GM23338 (cell line): Measurements from ENCODE around the gene FGFR2.

ENCODE experiments used
- CREB1 ChIP-seq: fragments of 250-450 bp; sonication (Bioruptor Pico); IDR thresholded peaks from 2 replicates; pipeline ENCODE4 v1.5.0; 2020; ENCODE audit warnings: low read depth, mild to moderate bottlenecking, moderate library complexity
- EZH2 ChIP-seq: fragments of 200-600 bp; sonication (generic); IDR thresholded peaks from one replicate; pipeline ENCODE4 v1.8.0; 2017; ENCODE audit warnings: antibody characterized with exemption, mild to moderate bottlenecking, low read depth; ENCODE audit not compliant: unreplicated experiment
- EZH2phosphoT487 ChIP-seq: fragments of 200-600 bp; sonication (generic); IDR thresholded peaks from one replicate; pipeline ENCODE4 v1.8.1; 2018; ENCODE audit warnings: antibody characterized with exemption; ENCODE audit not compliant: unreplicated experiment
- JUNB ChIP-seq: IDR thresholded peaks from one replicate; pipeline ENCODE4 v1.6.1; 2016; ENCODE audit warnings: antibody characterized with exemption; ENCODE audit not compliant: unreplicated experiment
- NANOG ChIP-seq: IDR thresholded peaks from 2 replicates; pipeline ENCODE4 v1.6.1; 2016; ENCODE audit warnings: antibody characterized with exemption, borderline replicate concordance
- POLR2AphosphoS5 ChIP-seq: IDR thresholded peaks from 2 replicates; pipeline ENCODE4 v1.6.1; 2016; ENCODE audit warnings: antibody characterized with exemption, low read depth
- STAT1 ChIP-seq: IDR thresholded peaks from one replicate; pipeline ENCODE4 v1.6.1; 2016; ENCODE audit warnings: antibody characterized with exemption; ENCODE audit not compliant: unreplicated experiment
- ZNF114 ChIP-seq: fragments of 250-450 bp; sonication (Bioruptor Pico); IDR thresholded peaks from 2 replicates; pipeline ENCODE4 v1.5.0; 2020; ENCODE audit warnings: mild to moderate bottlenecking, moderate library complexity
- ZNF331 ChIP-seq: fragments of 250-450 bp; sonication (Bioruptor Pico); IDR thresholded peaks from 2 replicates; pipeline ENCODE4 v1.5.0; 2020; ENCODE audit warnings: low read depth, mild to moderate bottlenecking, moderate library complexity
- TF ChIP-seq, protein P1 (sequence below), 2 experiments: fragments of 200-600 bp in 1 of 2; sonication (generic) in 1 of 2; conservative IDR thresholded peaks; 2 replicates each; pipeline versions ENCODE4 v1.5.1 to v1.6.1; 2016 to 2017; ENCODE audit warnings: antibody characterized with exemption in 2 of 2, low read depth in 2 of 2, mild to moderate bottlenecking in 2 of 2, moderate library complexity in 1 of 2
- TF ChIP-seq, protein P2 (sequence below): IDR thresholded peaks from 2 replicates; pipeline ENCODE4 v1.6.1; 2016; ENCODE audit warnings: antibody characterized with exemption
- TF ChIP-seq, protein P3 (sequence below): IDR thresholded peaks from one replicate; pipeline ENCODE4 v1.6.1; 2018; ENCODE audit warnings: antibody characterized with exemption; ENCODE audit not compliant: unreplicated experiment
- TF ChIP-seq, protein P4 (sequence below): fragments of 250-450 bp; sonication (Bioruptor Pico); IDR thresholded peaks from 2 replicates; pipeline ENCODE4 v1.5.0; 2020; ENCODE audit warnings: mild to moderate bottlenecking, moderate library complexity

DNA sequence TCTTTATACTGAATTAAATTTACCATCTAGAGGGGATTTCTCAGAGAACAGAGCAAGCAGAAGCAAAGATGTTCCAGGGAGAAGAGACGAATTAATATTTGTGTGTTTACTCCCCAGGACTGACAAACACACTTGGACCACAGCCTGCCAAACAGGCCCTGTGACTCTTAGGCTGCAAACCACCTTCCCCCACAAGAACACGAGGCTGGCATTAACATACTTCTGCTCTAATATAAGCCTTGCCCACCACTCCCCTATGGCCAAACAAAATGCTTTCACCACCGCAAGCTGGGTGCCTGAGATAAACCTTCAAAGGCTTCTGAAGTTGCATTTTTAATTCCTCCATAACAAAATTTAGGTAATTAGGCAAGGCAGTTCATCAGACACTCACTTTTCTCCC is 88.4 kb downstream of the FGFR2 start:
- TF ChIP-seq, protein P1, sequence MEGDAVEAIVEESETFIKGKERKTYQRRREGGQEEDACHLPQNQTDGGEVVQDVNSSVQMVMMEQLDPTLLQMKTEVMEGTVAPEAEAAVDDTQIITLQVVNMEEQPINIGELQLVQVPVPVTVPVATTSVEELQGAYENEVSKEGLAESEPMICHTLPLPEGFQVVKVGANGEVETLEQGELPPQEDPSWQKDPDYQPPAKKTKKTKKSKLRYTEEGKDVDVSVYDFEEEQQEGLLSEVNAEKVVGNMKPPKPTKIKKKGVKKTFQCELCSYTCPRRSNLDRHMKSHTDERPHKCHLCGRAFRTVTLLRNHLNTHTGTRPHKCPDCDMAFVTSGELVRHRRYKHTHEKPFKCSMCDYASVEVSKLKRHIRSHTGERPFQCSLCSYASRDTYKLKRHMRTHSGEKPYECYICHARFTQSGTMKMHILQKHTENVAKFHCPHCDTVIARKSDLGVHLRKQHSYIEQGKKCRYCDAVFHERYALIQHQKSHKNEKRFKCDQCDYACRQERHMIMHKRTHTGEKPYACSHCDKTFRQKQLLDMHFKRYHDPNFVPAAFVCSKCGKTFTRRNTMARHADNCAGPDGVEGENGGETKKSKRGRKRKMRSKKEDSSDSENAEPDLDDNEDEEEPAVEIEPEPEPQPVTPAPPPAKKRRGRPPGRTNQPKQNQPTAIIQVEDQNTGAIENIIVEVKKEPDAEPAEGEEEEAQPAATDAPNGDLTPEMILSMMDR (conservative IDR thresholded peaks at IDR 0.05; ENCODE audit: low read depth in 2 of 2) = no peak
- TF ChIP-seq EZH2 = no peak
- TF ChIP-seq, protein P2, sequence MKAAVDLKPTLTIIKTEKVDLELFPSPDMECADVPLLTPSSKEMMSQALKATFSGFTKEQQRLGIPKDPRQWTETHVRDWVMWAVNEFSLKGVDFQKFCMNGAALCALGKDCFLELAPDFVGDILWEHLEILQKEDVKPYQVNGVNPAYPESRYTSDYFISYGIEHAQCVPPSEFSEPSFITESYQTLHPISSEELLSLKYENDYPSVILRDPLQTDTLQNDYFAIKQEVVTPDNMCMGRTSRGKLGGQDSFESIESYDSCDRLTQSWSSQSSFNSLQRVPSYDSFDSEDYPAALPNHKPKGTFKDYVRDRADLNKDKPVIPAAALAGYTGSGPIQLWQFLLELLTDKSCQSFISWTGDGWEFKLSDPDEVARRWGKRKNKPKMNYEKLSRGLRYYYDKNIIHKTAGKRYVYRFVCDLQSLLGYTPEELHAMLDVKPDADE = no peak
- no peak for TF ChIP-seq POLR2AphosphoS5
- TF ChIP-seq EZH2phosphoT487 = no peak
- no peak for TF ChIP-seq CREB1 (CRISPR knock-in tag)
- TF ChIP-seq, protein P3, sequence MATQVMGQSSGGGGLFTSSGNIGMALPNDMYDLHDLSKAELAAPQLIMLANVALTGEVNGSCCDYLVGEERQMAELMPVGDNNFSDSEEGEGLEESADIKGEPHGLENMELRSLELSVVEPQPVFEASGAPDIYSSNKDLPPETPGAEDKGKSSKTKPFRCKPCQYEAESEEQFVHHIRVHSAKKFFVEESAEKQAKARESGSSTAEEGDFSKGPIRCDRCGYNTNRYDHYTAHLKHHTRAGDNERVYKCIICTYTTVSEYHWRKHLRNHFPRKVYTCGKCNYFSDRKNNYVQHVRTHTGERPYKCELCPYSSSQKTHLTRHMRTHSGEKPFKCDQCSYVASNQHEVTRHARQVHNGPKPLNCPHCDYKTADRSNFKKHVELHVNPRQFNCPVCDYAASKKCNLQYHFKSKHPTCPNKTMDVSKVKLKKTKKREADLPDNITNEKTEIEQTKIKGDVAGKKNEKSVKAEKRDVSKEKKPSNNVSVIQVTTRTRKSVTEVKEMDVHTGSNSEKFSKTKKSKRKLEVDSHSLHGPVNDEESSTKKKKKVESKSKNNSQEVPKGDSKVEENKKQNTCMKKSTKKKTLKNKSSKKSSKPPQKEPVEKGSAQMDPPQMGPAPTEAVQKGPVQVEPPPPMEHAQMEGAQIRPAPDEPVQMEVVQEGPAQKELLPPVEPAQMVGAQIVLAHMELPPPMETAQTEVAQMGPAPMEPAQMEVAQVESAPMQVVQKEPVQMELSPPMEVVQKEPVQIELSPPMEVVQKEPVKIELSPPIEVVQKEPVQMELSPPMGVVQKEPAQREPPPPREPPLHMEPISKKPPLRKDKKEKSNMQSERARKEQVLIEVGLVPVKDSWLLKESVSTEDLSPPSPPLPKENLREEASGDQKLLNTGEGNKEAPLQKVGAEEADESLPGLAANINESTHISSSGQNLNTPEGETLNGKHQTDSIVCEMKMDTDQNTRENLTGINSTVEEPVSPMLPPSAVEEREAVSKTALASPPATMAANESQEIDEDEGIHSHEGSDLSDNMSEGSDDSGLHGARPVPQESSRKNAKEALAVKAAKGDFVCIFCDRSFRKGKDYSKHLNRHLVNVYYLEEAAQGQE = no peak
- TF ChIP-seq STAT1 = no peak
- no peak for TF ChIP-seq NANOG
- TF ChIP-seq JUNB = no peak
- no peak for TF ChIP-seq ZNF331 (CRISPR knock-in tag)
- TF ChIP-seq ZNF114 = no peak
- TF ChIP-seq, protein P4, sequence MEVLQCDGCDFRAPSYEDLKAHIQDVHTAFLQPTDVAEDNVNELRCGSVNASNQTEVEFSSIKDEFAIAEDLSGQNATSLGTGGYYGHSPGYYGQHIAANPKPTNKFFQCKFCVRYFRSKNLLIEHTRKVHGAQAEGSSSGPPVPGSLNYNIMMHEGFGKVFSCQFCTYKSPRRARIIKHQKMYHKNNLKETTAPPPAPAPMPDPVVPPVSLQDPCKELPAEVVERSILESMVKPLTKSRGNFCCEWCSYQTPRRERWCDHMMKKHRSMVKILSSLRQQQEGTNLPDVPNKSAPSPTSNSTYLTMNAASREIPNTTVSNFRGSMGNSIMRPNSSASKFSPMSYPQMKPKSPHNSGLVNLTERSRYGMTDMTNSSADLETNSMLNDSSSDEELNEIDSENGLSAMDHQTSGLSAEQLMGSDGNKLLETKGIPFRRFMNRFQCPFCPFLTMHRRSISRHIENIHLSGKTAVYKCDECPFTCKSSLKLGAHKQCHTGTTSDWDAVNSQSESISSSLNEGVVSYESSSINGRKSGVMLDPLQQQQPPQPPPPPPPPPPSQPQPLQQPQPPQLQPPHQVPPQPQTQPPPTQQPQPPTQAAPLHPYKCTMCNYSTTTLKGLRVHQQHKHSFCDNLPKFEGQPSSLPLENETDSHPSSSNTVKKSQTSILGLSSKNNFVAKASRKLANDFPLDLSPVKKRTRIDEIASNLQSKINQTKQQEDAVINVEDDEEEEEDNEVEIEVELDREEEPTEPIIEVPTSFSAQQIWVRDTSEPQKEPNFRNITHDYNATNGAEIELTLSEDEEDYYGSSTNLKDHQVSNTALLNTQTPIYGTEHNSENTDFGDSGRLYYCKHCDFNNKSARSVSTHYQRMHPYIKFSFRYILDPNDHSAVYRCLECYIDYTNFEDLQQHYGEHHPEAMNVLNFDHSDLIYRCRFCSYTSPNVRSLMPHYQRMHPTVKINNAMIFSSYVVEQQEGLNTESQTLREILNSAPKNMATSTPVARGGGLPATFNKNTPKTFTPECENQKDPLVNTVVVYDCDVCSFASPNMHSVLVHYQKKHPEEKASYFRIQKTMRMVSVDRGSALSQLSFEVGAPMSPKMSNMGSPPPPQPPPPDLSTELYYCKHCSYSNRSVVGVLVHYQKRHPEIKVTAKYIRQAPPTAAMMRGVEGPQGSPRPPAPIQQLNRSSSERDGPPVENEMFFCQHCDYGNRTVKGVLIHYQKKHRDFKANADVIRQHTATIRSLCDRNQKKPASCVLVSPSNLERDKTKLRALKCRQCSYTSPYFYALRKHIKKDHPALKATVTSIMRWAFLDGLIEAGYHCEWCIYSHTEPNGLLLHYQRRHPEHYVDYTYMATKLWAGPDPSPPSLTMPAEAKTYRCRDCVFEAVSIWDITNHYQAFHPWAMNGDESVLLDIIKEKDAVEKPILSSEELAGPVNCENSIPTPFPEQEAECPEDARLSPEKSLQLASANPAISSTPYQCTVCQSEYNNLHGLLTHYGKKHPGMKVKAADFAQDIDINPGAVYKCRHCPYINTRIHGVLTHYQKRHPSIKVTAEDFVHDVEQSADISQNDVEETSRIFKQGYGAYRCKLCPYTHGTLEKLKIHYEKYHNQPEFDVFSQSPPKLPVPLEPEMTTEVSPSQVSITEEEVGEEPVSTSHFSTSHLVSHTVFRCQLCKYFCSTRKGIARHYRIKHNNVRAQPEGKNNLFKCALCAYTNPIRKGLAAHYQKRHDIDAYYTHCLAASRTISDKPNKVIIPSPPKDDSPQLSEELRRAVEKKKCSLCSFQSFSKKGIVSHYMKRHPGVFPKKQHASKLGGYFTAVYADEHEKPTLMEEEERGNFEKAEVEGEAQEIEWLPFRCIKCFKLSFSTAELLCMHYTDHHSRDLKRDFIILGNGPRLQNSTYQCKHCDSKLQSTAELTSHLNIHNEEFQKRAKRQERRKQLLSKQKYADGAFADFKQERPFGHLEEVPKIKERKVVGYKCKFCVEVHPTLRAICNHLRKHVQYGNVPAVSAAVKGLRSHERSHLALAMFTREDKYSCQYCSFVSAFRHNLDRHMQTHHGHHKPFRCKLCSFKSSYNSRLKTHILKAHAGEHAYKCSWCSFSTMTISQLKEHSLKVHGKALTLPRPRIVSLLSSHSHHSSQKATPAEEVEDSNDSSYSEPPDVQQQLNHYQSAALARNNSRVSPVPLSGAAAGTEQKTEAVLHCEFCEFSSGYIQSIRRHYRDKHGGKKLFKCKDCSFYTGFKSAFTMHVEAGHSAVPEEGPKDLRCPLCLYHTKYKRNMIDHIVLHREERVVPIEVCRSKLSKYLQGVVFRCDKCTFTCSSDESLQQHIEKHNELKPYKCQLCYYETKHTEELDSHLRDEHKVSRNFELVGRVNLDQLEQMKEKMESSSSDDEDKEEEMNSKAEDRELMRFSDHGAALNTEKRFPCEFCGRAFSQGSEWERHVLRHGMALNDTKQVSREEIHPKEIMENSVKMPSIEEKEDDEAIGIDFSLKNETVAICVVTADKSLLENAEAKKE (CRISPR knock-in tag) = no peak
